HG02981 (cell line): ENCODE data around the gene SLC26A1.

Experiments
- ATAC-seq: cut with Tn5 transposase; IDR thresholded peaks from one replicate; pipeline ENCODE4 v1.9.1; 2021; ENCODE audit warnings: mild to moderate bottlenecking, moderate library complexity; ENCODE audit not compliant: unreplicated experiment

Gene SLC26A1

DNA sequence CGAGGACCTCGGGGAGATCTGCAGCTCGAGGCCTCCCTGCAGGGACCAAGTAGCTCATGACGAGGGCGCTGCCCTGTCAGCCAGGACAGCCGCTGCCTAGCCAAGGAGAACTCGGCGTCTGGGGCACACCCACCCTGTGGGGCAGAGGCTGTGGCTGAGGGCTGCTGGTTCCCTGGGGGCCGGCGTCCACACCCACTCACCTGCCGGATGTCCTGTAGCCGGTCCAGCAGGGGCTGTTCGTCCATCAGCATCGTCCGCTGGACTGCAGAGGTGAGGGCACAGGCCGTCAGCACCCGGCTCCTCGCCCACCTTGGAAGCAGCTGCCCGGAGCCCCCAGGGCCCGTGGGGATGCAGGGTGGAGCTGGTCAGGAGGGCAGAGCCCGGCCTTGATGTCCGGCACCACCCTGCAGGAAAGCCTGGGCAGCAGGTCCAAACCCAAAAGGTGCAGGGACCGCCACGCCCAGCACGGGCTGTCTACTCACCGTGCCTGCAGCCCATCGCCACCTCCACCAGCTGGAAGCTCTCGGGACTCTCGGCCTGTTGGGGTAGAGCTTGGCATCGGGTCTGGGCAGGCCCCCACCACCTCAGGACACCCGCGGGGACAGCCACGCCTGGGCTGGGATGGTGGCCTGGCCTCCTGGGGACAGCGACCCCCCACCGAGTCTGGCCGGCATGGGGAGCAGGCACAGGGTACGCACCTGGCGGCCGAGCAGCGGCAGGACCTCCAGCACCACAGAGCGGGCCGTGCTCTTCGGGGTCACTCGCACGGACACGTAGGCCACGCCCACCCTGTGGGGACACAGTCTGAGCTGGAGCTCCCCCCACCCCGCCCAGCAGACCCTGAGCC lies 26.7 kb downstream of the SLC26A1 start:
- ATAC-seq, result no peak

DNA sequence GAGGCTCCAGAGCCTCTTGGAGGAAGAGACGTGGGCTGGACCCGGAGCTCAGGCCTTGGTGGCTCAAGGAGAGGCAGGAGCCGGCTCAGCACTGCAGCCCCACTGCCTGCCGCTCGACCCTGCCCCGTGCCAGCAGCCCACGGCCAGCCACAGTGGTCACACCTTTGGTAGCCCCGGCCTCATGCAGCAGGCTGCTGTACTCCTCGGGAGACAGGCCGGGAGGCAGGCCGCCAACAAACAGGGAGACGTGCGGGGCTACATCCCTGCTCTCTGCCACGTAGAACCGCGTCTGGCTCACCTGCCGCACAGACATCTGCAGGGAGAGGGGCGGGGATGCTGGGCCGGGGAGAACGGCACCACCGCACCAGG lies 27.5 kb downstream of the SLC26A1 start:
- ATAC-seq, result no peak

- ATAC-seq, result no peak
These were observed 28.0 kb downstream of the SLC26A1 start for GRCh38 chr4:965048-965765.

- ATAC-seq, result no peak
These were observed 28.7 kb downstream of the SLC26A1 start for GRCh38 chr4:964346-965025.

GRCh38 chr4:963276-964225 lies 29.7 kb downstream of the SLC26A1 start:
- ATAC-seq, result no peak

- no peak for ATAC-seq
These were observed 30.7 kb downstream of the SLC26A1 start for GRCh38 chr4:962231-963208.

- no peak for ATAC-seq
These were observed 31.6 kb downstream of the SLC26A1 start for GRCh38 chr4:961351-962230.

DNA sequence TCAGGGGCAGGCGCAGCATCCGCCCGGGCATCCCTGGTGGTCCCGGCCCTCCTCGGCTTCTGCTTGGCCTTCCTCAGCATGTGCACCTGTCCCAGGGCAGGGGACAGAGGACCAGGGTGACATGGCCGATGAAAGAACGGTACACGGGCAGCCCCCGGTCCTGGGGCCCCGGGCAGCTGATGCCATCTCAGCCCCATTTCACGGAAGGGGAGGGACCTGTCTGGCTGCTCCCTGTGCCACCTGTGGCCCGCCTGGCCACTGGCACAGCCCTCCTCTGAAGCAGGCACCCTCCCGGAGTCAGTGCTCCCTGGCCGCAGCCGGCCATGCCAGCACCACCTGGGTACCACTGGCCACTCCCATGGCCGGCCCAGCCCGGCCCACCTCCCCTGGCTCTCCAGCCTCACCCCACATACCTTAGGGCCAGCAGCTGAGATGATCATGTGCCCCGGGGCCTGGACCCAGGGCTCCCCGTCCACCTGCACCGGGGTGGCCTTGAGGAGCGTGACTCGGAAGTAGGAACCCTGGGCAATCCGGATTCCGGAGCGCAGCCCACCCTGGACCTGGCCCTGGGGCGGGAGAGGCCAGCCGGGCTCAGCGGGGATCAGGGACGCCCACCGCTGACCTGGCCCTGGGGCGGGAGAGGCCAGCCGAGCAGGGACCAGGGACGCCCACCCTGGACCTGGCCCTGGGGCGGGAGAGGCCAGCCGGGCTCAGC lies 32.4 kb downstream of the SLC26A1 start:
- ATAC-seq, result no peak

DNA sequence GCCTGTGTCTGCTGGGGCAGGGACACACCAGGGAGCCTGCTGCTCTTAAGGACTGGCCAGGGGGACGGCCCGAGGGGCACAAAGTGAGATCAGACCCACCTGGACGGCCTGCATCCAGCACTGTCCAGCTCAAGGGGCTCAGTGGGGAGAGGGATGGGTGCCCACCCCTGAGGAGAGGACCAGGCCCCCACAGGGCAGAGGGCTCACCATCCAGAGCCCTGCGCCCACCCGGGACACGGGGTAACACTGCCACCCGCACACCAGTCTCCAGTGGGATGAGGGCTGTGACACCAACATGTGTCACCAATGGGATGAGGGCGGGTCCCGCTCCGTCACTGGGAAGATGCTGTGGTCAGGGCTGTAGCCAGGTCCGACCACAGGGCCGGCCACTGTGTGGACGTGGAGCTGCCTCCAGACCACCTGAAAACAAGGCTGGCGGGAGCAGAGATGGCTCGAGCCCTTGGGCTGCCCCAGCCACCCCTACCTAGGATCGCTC lies 33.0 kb downstream of the SLC26A1 start:
- ATAC-seq, result no peak

DNA sequence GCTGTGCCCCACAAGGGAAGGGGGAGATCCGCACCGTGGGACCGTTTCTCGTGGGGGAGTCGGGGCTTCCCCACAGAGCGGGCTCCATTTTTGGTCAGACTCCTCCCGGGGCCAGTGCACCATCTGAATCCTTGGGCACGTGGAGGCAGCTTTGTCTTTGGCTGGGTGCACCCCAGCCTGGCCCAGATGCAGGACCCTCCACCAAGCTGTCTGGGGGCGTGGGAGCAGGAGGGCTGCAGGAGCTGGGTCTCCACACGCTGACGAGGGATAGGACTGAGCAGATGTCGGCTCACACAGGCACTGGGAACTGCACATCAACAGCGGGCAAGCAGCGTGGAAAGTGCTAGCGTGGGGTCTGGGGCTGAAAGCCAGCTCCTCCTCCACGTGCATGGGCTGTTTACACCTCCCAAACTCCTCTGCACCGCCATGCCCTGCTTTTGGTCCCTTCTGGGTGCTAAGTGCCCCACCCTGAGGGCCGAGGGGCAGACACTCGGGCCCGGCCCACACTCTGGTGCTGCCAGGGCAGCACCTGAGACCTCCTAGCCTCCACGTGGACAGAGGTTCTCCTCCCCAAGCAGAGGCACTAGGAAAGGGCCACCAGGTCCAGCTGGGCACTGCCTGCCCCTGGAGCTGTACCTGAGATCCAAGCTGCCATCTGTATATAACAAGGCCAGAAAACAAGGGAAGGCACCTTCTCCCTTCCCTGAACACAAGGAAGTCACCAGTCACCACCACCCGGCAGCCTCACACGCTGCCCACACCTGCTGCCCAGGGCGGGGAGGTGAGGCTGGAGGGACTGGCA lies 33.7 kb downstream of the SLC26A1 start:
- no peak for ATAC-seq

GRCh38 chr4:958696-959337 lies 34.4 kb downstream of the SLC26A1 start:
- ATAC-seq, result no peak

- ATAC-seq, result no peak
These were observed 34.9 kb downstream of the SLC26A1 start for GRCh38 chr4:958314-958665.

- ATAC-seq, result no peak
These were observed 35.5 kb downstream of the SLC26A1 start for GRCh38 chr4:957581-958313.

DNA sequence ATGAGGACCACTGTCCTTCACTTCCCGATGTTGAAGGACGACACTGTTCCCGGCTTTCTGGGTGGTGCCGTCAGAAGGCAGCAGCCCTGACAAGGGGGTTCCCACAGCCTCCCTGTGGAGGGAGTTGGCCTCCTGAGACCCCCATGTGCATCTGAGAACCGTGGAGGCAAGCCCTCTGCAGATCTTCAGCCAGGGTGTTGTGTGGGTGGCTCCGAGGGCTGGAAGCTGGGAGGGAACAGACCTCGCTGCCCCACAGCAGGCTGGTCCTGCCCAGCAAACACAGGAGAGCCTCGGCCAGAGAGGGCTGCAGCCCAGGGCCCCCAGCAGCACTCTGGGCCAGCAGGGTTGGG lies 36.0 kb downstream of the SLC26A1 start:
- ATAC-seq, result no peak

GRCh38 chr4:956531-957230 lies 36.5 kb downstream of the SLC26A1 start:
- ATAC-seq, result no peak
